ENCODE data around the gene EGFR.
A peak's percentile ranks its signal among the peaks of the same experiment; 100 is the strongest.

EGFR gene

GRCh38 chr7:55129541-55130394, 111.0 kb downstream of the EGFR start:
- no peak overlapping the region for H3K4me3 ChIP-seq (ENCODE audit: low read depth, low read length)
- no peak for DNase-seq (ENCODE audit: low read depth, low spot score)
- TF ChIP-seq CTCF (IDR thresholded peaks at IDR 0.05; ENCODE audit: insufficient read depth, low read length, missing control alignments), result no peak
- ChIA-PET POLR2A (interaction anchor here (0.8 to 1.1 kb wide), 3 partner anchors 44 to 68 kb away, joined by 3 to 5 read pairs (median 3); no protein-coding TSS in a partner anchor), CTCF (interaction anchor here (0.8 to 4.4 kb wide), 6 partner anchors 9 to 356 kb away, joined by 3 to 23 read pairs (median 6); no protein-coding TSS in a partner anchor)

GRCh38 chr7:55130395-55131141, 111.8 kb downstream of the EGFR start:
- CTCF ChIA-PET, result interaction anchor here (1.0 to 4.4 kb wide), 4 partner anchors 10 to 356 kb away, joined by 3 to 23 read pairs (median 14); no protein-coding TSS in a partner anchor
- POLR2A ChIA-PET, result interaction anchor here (1.1 to 1.3 kb wide), 2 partner anchors 44 to 69 kb away, joined by 3 read pairs; no protein-coding TSS in a partner anchor
- TF ChIP-seq CTCF (IDR thresholded peaks at IDR 0.05; ENCODE audit: insufficient read depth, low read length, missing control alignments), result no peak
- no peak for DNase-seq (ENCODE audit: low read depth, low spot score)
- no peak overlapping the region for H3K4me3 ChIP-seq (ENCODE audit: low read depth, low read length)

- no peak for TF ChIP-seq CTCF (IDR thresholded peaks at IDR 0.05; ENCODE audit: insufficient read depth, low read length, missing control alignments)
- POLR2A ChIA-PET, result interaction anchor here (1.3 kb wide), 1 partner anchor 45 kb away, joined by 3 read pairs; no protein-coding TSS in a partner anchor
- no peak for DNase-seq (ENCODE audit: low read depth, low spot score)
- H3K4me3 ChIP-seq (ENCODE audit: low read depth, low read length), result no peak overlapping the region
- CTCF ChIA-PET, result interaction anchor here (2.7 to 3.5 kb wide), 2 partner anchors 124 to 342 kb away, joined by 8 to 23 read pairs; no protein-coding TSS in a partner anchor
These were observed 112.5 kb downstream of the EGFR start for GRCh38 chr7:55131142-55131929.

- POLR2A ChIA-PET, result interaction anchor here (0.6 to 2.0 kb wide), 13 partner anchors 12 to 122 kb away, joined by 3 to 13 read pairs (median 4); partner anchors contain the start of gene EGFR
- no peak overlapping the region for H3K4me3 ChIP-seq (ENCODE audit: low read depth, low read length)
- DNase-seq (ENCODE audit: low read depth, low spot score), result no peak
- CTCF ChIA-PET, result interaction anchor here (0.8 to 2.7 kb wide), 6 partner anchors 22 to 359 kb away, joined by 3 to 14 read pairs (median 6); no protein-coding TSS in a partner anchor
- no peak for TF ChIP-seq CTCF (IDR thresholded peaks at IDR 0.05; ENCODE audit: insufficient read depth, low read length, missing control alignments)
These were observed 113.7 kb downstream of the EGFR start for GRCh38 chr7:55132550-55132889.

- DNase-seq (ENCODE audit: low read depth, low spot score), result peak; percentile 89
- ChIA-PET POLR2A (interaction anchor here (0.6 to 2.0 kb wide), 13 partner anchors 12 to 122 kb away, joined by 3 to 13 read pairs (median 4); partner anchors contain the start of gene EGFR), CTCF (interaction anchor here (0.6 to 2.7 kb wide), 14 partner anchors 9 to 359 kb away, joined by 3 to 14 read pairs (median 3); no protein-coding TSS in a partner anchor)
- TF ChIP-seq CTCF (IDR thresholded peaks at IDR 0.05; ENCODE audit: insufficient read depth, low read length, missing control alignments), result no peak
- H3K4me3 ChIP-seq (ENCODE audit: low read depth, low read length), result no peak overlapping the region
These were observed 114.2 kb downstream of the EGFR start for GRCh38 chr7:55132890-55133551.
